Measurements from ENCODE around the gene PDE1C.
A peak's percentile ranks its signal among the peaks of the same experiment; 100 is the strongest.

The PDE1C gene

GRCh38 chr7:31894308-31894707 lies 175.9 kb downstream of the PDE1C start:
- no peak for TF ChIP-seq CTCF (IDR thresholded peaks at IDR 0.05; ENCODE audit: poor library complexity, severe bottlenecking)
- H3K36me3 ChIP-seq (ENCODE audit: low read depth): no peaks in the 10 kb centered on the region
- DNase-seq (ENCODE audit: low spot score) (no peak), ATAC-seq (ENCODE audit: low read depth) (no peak)
- H3K27me3 ChIP-seq (ENCODE audit: insufficient read depth, poor library complexity, severe bottlenecking): no peaks in the 10 kb centered on the region
- no peak overlapping the region for H3K4me3 ChIP-seq (ENCODE audit: severe bottlenecking)
- H3K27ac ChIP-seq (ENCODE audit: poor library complexity, severe bottlenecking): no peak overlapping the region
- peaks cover 6% of the 10 kb centered on the region for H3K4me1 ChIP-seq (ENCODE audit: insufficient read depth, poor library complexity, severe bottlenecking)
- no peaks in the 10 kb centered on the region for H3K9me3 ChIP-seq (ENCODE audit: severe bottlenecking)

GRCh38 chr7:31893365-31893764 lies 176.8 kb downstream of the PDE1C start:
- no peaks in the 10 kb centered on the region for H3K36me3 ChIP-seq (ENCODE audit: low read depth)
- no peaks in the 10 kb centered on the region for H3K27me3 ChIP-seq (ENCODE audit: insufficient read depth, poor library complexity, severe bottlenecking)
- no peaks in the 10 kb centered on the region for H3K9me3 ChIP-seq (ENCODE audit: severe bottlenecking)
- no peak for TF ChIP-seq CTCF (IDR thresholded peaks at IDR 0.05; ENCODE audit: poor library complexity, severe bottlenecking)
- DNase-seq (ENCODE audit: low spot score) (no peak), ATAC-seq (ENCODE audit: low read depth) (no peak)
- H3K4me1 ChIP-seq (ENCODE audit: insufficient read depth, poor library complexity, severe bottlenecking): peaks cover 6% of the 10 kb centered on the region
- H3K27ac ChIP-seq (ENCODE audit: poor library complexity, severe bottlenecking): no peak overlapping the region
- no peak overlapping the region for H3K4me3 ChIP-seq (ENCODE audit: severe bottlenecking)

GRCh38 chr7:31892099-31892829 lies 177.9 kb downstream of the PDE1C start:
- H3K27me3 ChIP-seq (ENCODE audit: insufficient read depth, poor library complexity, severe bottlenecking): no peaks in the 10 kb centered on the region
- no peak overlapping the region for H3K4me3 ChIP-seq (ENCODE audit: severe bottlenecking)
- no peaks in the 10 kb centered on the region for H3K36me3 ChIP-seq (ENCODE audit: low read depth)
- no peaks in the 10 kb centered on the region for H3K9me3 ChIP-seq (ENCODE audit: severe bottlenecking)
- no peak overlapping the region for H3K27ac ChIP-seq (ENCODE audit: poor library complexity, severe bottlenecking)
- ATAC-seq (ENCODE audit: low read depth) (no peak), DNase-seq (ENCODE audit: low spot score) (no peak)
- TF ChIP-seq CTCF (IDR thresholded peaks at IDR 0.05; ENCODE audit: poor library complexity, severe bottlenecking): no peak
- peaks cover 6% of the 10 kb centered on the region for H3K4me1 ChIP-seq (ENCODE audit: insufficient read depth, poor library complexity, severe bottlenecking)

GRCh38 chr7:31890766-31891165 lies 179.4 kb downstream of the PDE1C start:
- no peaks in the 10 kb centered on the region for H3K36me3 ChIP-seq (ENCODE audit: low read depth)
- H3K4me1 ChIP-seq (ENCODE audit: insufficient read depth, poor library complexity, severe bottlenecking): peaks cover 6% of the 10 kb centered on the region
- no peak overlapping the region for H3K4me3 ChIP-seq (ENCODE audit: severe bottlenecking)
- no peaks in the 10 kb centered on the region for H3K27me3 ChIP-seq (ENCODE audit: insufficient read depth, poor library complexity, severe bottlenecking)
- no peak overlapping the region for H3K27ac ChIP-seq (ENCODE audit: poor library complexity, severe bottlenecking)
- H3K9me3 ChIP-seq (ENCODE audit: severe bottlenecking): no peaks in the 10 kb centered on the region
- DNase-seq (ENCODE audit: low spot score): no peak
- TF ChIP-seq CTCF (IDR thresholded peaks at IDR 0.05; ENCODE audit: poor library complexity, severe bottlenecking): no peak
- no peak for ATAC-seq (ENCODE audit: low read depth)

GRCh38 chr7:31890198-31890597 lies 180.0 kb downstream of the PDE1C start:
- peak; percentile 41; the same call in 2 of the 3 replicates for ATAC-seq (ENCODE audit: low read depth)
- DNase-seq (ENCODE audit: low spot score): no peak

More at GRCh38 chr7:31890198-31890597, 180.0 kb downstream of the PDE1C start:
- H3K4me1 ChIP-seq (ENCODE audit: insufficient read depth, poor library complexity, severe bottlenecking): peaks cover 6% of the 10 kb centered on the region
- no peak for TF ChIP-seq CTCF (IDR thresholded peaks at IDR 0.05; ENCODE audit: poor library complexity, severe bottlenecking)
- no peaks in the 10 kb centered on the region for H3K36me3 ChIP-seq (ENCODE audit: low read depth)
- no peak overlapping the region for H3K4me3 ChIP-seq (ENCODE audit: severe bottlenecking)
- H3K9me3 ChIP-seq (ENCODE audit: severe bottlenecking): no peaks in the 10 kb centered on the region
- no peaks in the 10 kb centered on the region for H3K27me3 ChIP-seq (ENCODE audit: insufficient read depth, poor library complexity, severe bottlenecking)
- no peak overlapping the region for H3K27ac ChIP-seq (ENCODE audit: poor library complexity, severe bottlenecking)

Measured in RWPE2 (cell line).